Liver (tissue), 9 donors: ENCODE results near the gene ZDHHC8. TPM values are rescaled to one million over a fixed set of nuclear protein-coding genes. Genes with fewer than 3 reads are reported as not detected.

Experiments used
- DNase-seq: peaks from one replicate; pipeline ENCODE4 v3.0.0-alpha.2; 2017; ENCODE audit warnings: low spot score
- H3K27ac ChIP-seq, 2 donors: one replicate each; pipeline ENCODE4 v1.7.0; 2013; ENCODE audit warnings: inconsistent platforms in 2 of 2, low read length in 2 of 2, control low read depth in 1 of 2, low read depth in 1 of 2, mild to moderate bottlenecking in 1 of 2
- H3K27me3 ChIP-seq, 4 donors: one replicate each; pipeline versions ENCODE4 v1.6.1 to v1.7.0; 2013; ENCODE audit warnings: low read length in 3 of 4, inconsistent platforms in 1 of 4, mild to moderate bottlenecking in 1 of 4, moderate library complexity in 1 of 4; ENCODE audit not compliant: control insufficient read depth in 4 of 4, insufficient read depth in 4 of 4
- H3K36me3 ChIP-seq, 4 donors: one replicate each; pipeline versions ENCODE4 v1.6.1 to v1.7.0; 2013; ENCODE audit warnings: low read length in 3 of 4, mild to moderate bottlenecking in 3 of 4, low read depth in 1 of 4, moderate library complexity in 1 of 4; ENCODE audit not compliant: control insufficient read depth in 4 of 4, insufficient read depth in 3 of 4
- H3K4me1 ChIP-seq, 4 donors: one replicate each; pipeline versions ENCODE4 v1.6.1 to v1.7.0; 2013; ENCODE audit warnings: low read length in 3 of 4, mild to moderate bottlenecking in 3 of 4, moderate library complexity in 1 of 4; ENCODE audit not compliant: control insufficient read depth in 4 of 4, insufficient read depth in 4 of 4
- H3K4me3 ChIP-seq, 3 donors: one replicate each; pipeline versions ENCODE4 v1.6.1 to v1.7.0; 2013; ENCODE audit warnings: low read length in 3 of 3, control low read depth in 1 of 3, low read depth in 1 of 3, mild to moderate bottlenecking in 1 of 3
- H3K9ac ChIP-seq, 2 donors: one replicate each; pipeline ENCODE4 v1.7.0; 2013; ENCODE audit warnings: low read length in 2 of 2, mild to moderate bottlenecking in 2 of 2, moderate library complexity in 2 of 2, control low read depth in 1 of 2, low read depth in 1 of 2
- H3K9me3 ChIP-seq, 4 donors: one replicate each; pipeline versions ENCODE4 v1.6.1 to v1.7.0; 2013; ENCODE audit warnings: low read length in 3 of 4; ENCODE audit not compliant: control insufficient read depth in 4 of 4
- ATF3 ChIP-seq: IDR thresholded peaks from 2 replicates; pipeline ENCODE4 v1.6.1; 2016; ENCODE audit warnings: antibody characterized with exemption
- CTCF ChIP-seq: fragments of 150-350 bp; IDR thresholded peaks from 2 replicates; pipeline ENCODE4 v1.5.1; 2017; ENCODE audit warnings: improper control_type of control experiment, low read depth, low read length; ENCODE audit not compliant: missing input control
- EGR1 ChIP-seq, 2 donors: IDR thresholded peaks; 2 replicates each; pipeline ENCODE4 v1.6.1; 2016 to 2018; ENCODE audit warnings: antibody characterized with exemption in 2 of 2, low read depth in 2 of 2
- FOXA1 ChIP-seq: IDR thresholded peaks from 2 replicates; pipeline ENCODE4 v1.6.1; 2016; ENCODE audit warnings: antibody characterized with exemption
- FOXA2 ChIP-seq: IDR thresholded peaks from 2 replicates; pipeline ENCODE4 v1.6.1; 2016; ENCODE audit warnings: antibody characterized with exemption
- GABPA ChIP-seq, 2 donors: IDR thresholded peaks in 1 of 2; conservative IDR thresholded peaks in 1 of 2; 2 replicates each; pipeline ENCODE4 v1.6.1; 2016; ENCODE audit warnings: antibody characterized with exemption in 2 of 2, mild to moderate bottlenecking in 1 of 2, moderate library complexity in 1 of 2
- HNF4A ChIP-seq, 2 donors: conservative IDR thresholded peaks; 2 replicates each; pipeline ENCODE4 v1.6.1; 2016; ENCODE audit warnings: antibody characterized with exemption in 2 of 2, mild to moderate bottlenecking in 2 of 2
- HNF4G ChIP-seq: IDR thresholded peaks from 2 replicates; pipeline ENCODE4 v1.6.1; 2016; ENCODE audit warnings: antibody characterized with exemption
- JUND ChIP-seq, 2 donors: IDR thresholded peaks; 2 replicates each; pipeline ENCODE4 v1.6.1; 2016; ENCODE audit warnings: antibody characterized with exemption in 2 of 2
- MAX ChIP-seq: IDR thresholded peaks from 2 replicates; pipeline ENCODE4 v1.6.1; 2016; ENCODE audit warnings: antibody characterized with exemption
- NR2F2 ChIP-seq: IDR thresholded peaks from 2 replicates; pipeline ENCODE4 v1.6.1; 2016; ENCODE audit warnings: antibody characterized with exemption
- RAD21 ChIP-seq, 2 donors: IDR thresholded peaks; 2 replicates each; pipeline ENCODE4 v1.6.1; 2016; ENCODE audit warnings: antibody characterized with exemption in 2 of 2, mild to moderate bottlenecking in 2 of 2
- REST ChIP-seq: IDR thresholded peaks from 2 replicates; pipeline ENCODE4 v1.6.1; 2016; ENCODE audit warnings: antibody characterized with exemption, mild to moderate bottlenecking
- RXRA ChIP-seq, 2 donors: IDR thresholded peaks; 2 replicates each; pipeline ENCODE4 v1.6.1; 2017 to 2018; ENCODE audit warnings: antibody characterized with exemption in 2 of 2, mild to moderate bottlenecking in 1 of 2
- SP1 ChIP-seq: IDR thresholded peaks from 2 replicates; pipeline ENCODE4 v1.6.1; 2018; ENCODE audit warnings: antibody characterized with exemption, mild to moderate bottlenecking
- TAF1 ChIP-seq: conservative IDR thresholded peaks from 2 replicates; pipeline ENCODE4 v1.6.1; 2016; ENCODE audit warnings: antibody characterized with exemption, mild to moderate bottlenecking
- YY1 ChIP-seq: IDR thresholded peaks from 2 replicates; pipeline ENCODE4 v1.6.1; 2016; ENCODE audit warnings: antibody characterized with exemption, mild to moderate bottlenecking
- ZBTB33 ChIP-seq: IDR thresholded peaks from 2 replicates; pipeline ENCODE4 v1.6.1; 2016; ENCODE audit warnings: antibody characterized with exemption
- WGBS: extraction: QIAGEN DNeasy Blood & Tissue Kit; methylation state at CpG from one replicate; pipeline ENCODE4 v1.1.7; 2013; 5-methylcytosine and 5-hydroxymethylcytosine counted together
- polyA plus RNA-seq, 2 donors: library from polyadenylated mRNA; stranded (reverse) in 1 of 2; unstranded in 1 of 2; fragments of 200-250 nt in 1 of 2; fragments of >200 nt in 1 of 2; fragmentation: Nextera tagmentation in 1 of 2; extraction: Ambion mirVana in 1 of 2; gene quantifications; one replicate each; pipeline versions ENCODE4 v1.2.1 to v1.2.3, GENCODE V29; 2013 to 2015
- total RNA-seq, 2 donors: library from RNA; depleted of rRNA; stranded (reverse); fragments of >200 nt; gene quantifications; one replicate each; pipeline ENCODE4 v1.2.3, GENCODE V29; 2014
- donor health status: healthy.
- donor health status: healthy.
- donor health status: healthy.
- donor health status: healthy.
- donor health status: healthy.

Gene ZDHHC8
- total and polyA plus RNA-seq, 4 donors = 2.9 to 11.8 (median 6.8) TPM

GRCh38 chr22:20153945-20154344 lies 22.3 kb downstream of the ZDHHC8 start:
- Histone ChIP-seq H3K27ac (no peak overlapping the region), H3K4me1 (no peaks in the 10 kb centered on the region), H3K9me3 (no peaks in the 10 kb centered on the region), H3K9ac (no peak overlapping the region), H3K4me3 (no peak overlapping the region), H3K36me3 (no peaks in the 10 kb centered on the region), H3K27me3 (no peaks in the 10 kb centered on the region)
- 68% methylated on average over 16 of the region's 16 CpGs for WGBS
- TF ChIP-seq HNF4A (conservative IDR thresholded peaks at IDR 0.05) (no peak), SP1 (no peak), CTCF (no peak), YY1 (no peak), HNF4G (no peak), JUND (IDR thresholded peaks at IDR 0.05) (no peak), RAD21 (IDR thresholded peaks at IDR 0.05) (no peak), GABPA (IDR thresholded peaks at IDR 0.05 in 1 of 2, conservative IDR thresholded peaks at IDR 0.05 in 1 of 2) (no peak), MAX (no peak), REST (no peak), ZBTB33 (no peak), NR2F2 (no peak), FOXA2 (no peak), EGR1 (IDR thresholded peaks at IDR 0.05; ENCODE audit: low read depth in 2 of 2) (no peak), FOXA1 (no peak), ATF3 (no peak), RXRA (IDR thresholded peaks at IDR 0.05) (no peak), TAF1 (no peak)
- DNase-seq = no peak
